IPS DF 6.9 (cell line): ENCODE data around the gene AGTRAP.

Experiments
- DNase-seq: peaks from one replicate; pipeline ENCODE4 v3.0.0-alpha.2; 2013; ENCODE audit warnings: low read depth, low spot score
- H3K27ac ChIP-seq: one replicate; pipeline ENCODE4 v1.5.1; 2013; ENCODE audit warnings: low read length, control low read depth
- H3K27me3 ChIP-seq: 2 replicates; pipeline ENCODE4 v1.6.1; 2013; ENCODE audit warnings: mild to moderate bottlenecking, low read length; ENCODE audit not compliant: control insufficient read depth, insufficient read depth
- H3K36me3 ChIP-seq: 2 replicates; pipeline ENCODE4 v1.6.1; 2013; ENCODE audit warnings: low read length; ENCODE audit not compliant: control insufficient read depth, insufficient read depth
- H3K4me1 ChIP-seq: 2 replicates; pipeline ENCODE4 v1.6.1; 2013; ENCODE audit warnings: low read length; ENCODE audit not compliant: control insufficient read depth, insufficient read depth
- H3K4me3 ChIP-seq: 2 replicates; pipeline ENCODE4 v1.5.1; 2013; ENCODE audit warnings: mild to moderate bottlenecking, low read length
- H3K9me3 ChIP-seq: 2 replicates; pipeline ENCODE4 v1.6.1; 2013; ENCODE audit warnings: low read length, inconsistent platforms; ENCODE audit not compliant: control insufficient read depth, insufficient read depth
- WGBS: extraction: QIAGEN DNeasy Blood & Tissue Kit; methylation state at CpG from one replicate; pipeline ENCODE4 v1.1.7; 2013; ENCODE audit warnings: mixed read lengths, missing lambda C conversion rate; ENCODE audit not compliant: insufficient read length, insufficient coverage; 5-methylcytosine and 5-hydroxymethylcytosine counted together

AGTRAP gene

GRCh38 chr1:11748294-11749202 lies 12.6 kb downstream of the AGTRAP start:
- no CpG with 5 or more reads among the region's 27 CpGs for WGBS
- Histone ChIP-seq H3K36me3 (peaks cover 23% of the 10 kb centered on the region), H3K4me1 (0 out of 2 replicates have a peak, but pooled peaks cover 1% of the 10 kb centered on the region), H3K9me3 (no peaks in the 10 kb centered on the region), H3K27ac (no peak overlapping the region), H3K4me3 (no peak overlapping the region; the same call in 1 of the 2 replicates), H3K27me3 (no peaks in the 10 kb centered on the region)
- DNase-seq, result no peak

- Histone ChIP-seq H3K36me3 (peaks cover 23% of the 10 kb centered on the region), H3K4me1 (0 out of 2 replicates have a peak, but pooled peaks cover 1% of the 10 kb centered on the region), H3K27me3 (no peaks in the 10 kb centered on the region), H3K27ac (no peak overlapping the region), H3K9me3 (no peaks in the 10 kb centered on the region), H3K4me3 (no peak overlapping the region)
- no peak for DNase-seq
- WGBS, result no CpG with 5 or more reads among the region's 9 CpGs
Measured at GRCh38 chr1:11749203-11749689, 13.3 kb downstream of the AGTRAP start.

GRCh38 chr1:11749996-11750395 lies 14.1 kb downstream of the AGTRAP start:
- H3K36me3 ChIP-seq, result peaks cover 23% of the 10 kb centered on the region
- no peak overlapping the region for H3K27ac ChIP-seq
- no peaks in the 10 kb centered on the region for H3K9me3 ChIP-seq
- H3K4me1 ChIP-seq, result 0 out of 2 replicates have a peak, but pooled peaks cover 1% of the 10 kb centered on the region
- no peaks in the 10 kb centered on the region for H3K27me3 ChIP-seq
- no peak overlapping the region for H3K4me3 ChIP-seq
- no CpG with 5 or more reads among the region's 15 CpGs for WGBS
- no peak for DNase-seq

- no peak for DNase-seq
- WGBS, result no CpG with 5 or more reads among the region's 9 CpGs
Measured at GRCh38 chr1:11751087-11751486, 15.2 kb downstream of the AGTRAP start.

GRCh38 chr1:11752359-11753088 lies 16.6 kb downstream of the AGTRAP start:
- no CpG with 5 or more reads among the region's 17 CpGs for WGBS
- Histone ChIP-seq H3K9me3 (no peaks in the 10 kb centered on the region), H3K27ac (no peak overlapping the region), H3K4me1 (0 out of 2 replicates have a peak, but pooled peaks cover 1% of the 10 kb centered on the region), H3K36me3 (peaks cover 16% of the 10 kb centered on the region), H3K27me3 (no peaks in the 10 kb centered on the region), H3K4me3 (no peak overlapping the region)
- no peak for DNase-seq

More at GRCh38 chr1:11751087-11751486, 15.2 kb downstream of the AGTRAP start:
- Histone ChIP-seq H3K9me3 (no peaks in the 10 kb centered on the region), H3K4me1 (0 out of 2 replicates have a peak, but pooled peaks cover 1% of the 10 kb centered on the region), H3K27me3 (no peaks in the 10 kb centered on the region), H3K27ac (no peak overlapping the region), H3K36me3 (peaks cover 23% of the 10 kb centered on the region), H3K4me3 (no peak overlapping the region)

GRCh38 chr1:11753555-11754208 lies 17.7 kb downstream of the AGTRAP start:
- Histone ChIP-seq H3K9me3 (no peaks in the 10 kb centered on the region), H3K27me3 (no peaks in the 10 kb centered on the region), H3K36me3 (peaks cover 10% of the 10 kb centered on the region; the same call in 1 of the 2 replicates), H3K4me3 (no peak overlapping the region), H3K27ac (no peak overlapping the region), H3K4me1 (0 out of 2 replicates have a peak, but pooled peaks cover 1% of the 10 kb centered on the region)
- no peak for DNase-seq
- WGBS, result no CpG with 5 or more reads among the region's 7 CpGs

GRCh38 chr1:11757047-11757446 lies 21.1 kb downstream of the AGTRAP start:
- no peak overlapping the region for H3K4me3 ChIP-seq
- H3K27me3 ChIP-seq, result peaks cover 8% of the 10 kb centered on the region
- H3K4me1 ChIP-seq, result 0 out of 2 replicates have a peak, but pooled peaks cover 1% of the 10 kb centered on the region
- no CpG with 5 or more reads among the region's 1 CpG for WGBS
- no peaks in the 10 kb centered on the region for H3K36me3 ChIP-seq
- no peak for DNase-seq
- H3K9me3 ChIP-seq, result no peaks in the 10 kb centered on the region
- H3K27ac ChIP-seq, result no peak overlapping the region

- no peaks in the 10 kb centered on the region for H3K4me1 ChIP-seq
- H3K27ac ChIP-seq, result no peak overlapping the region
- no CpG with 5 or more reads among the region's 4 CpGs for WGBS
- no peaks in the 10 kb centered on the region for H3K36me3 ChIP-seq
- H3K4me3 ChIP-seq, result no peak overlapping the region
- H3K9me3 ChIP-seq, result no peaks in the 10 kb centered on the region
- peaks cover 8% of the 10 kb centered on the region for H3K27me3 ChIP-seq
- DNase-seq, result no peak
Measured at GRCh38 chr1:11759791-11760190, 23.9 kb downstream of the AGTRAP start.

GRCh38 chr1:11761285-11761684 lies 25.3 kb downstream of the AGTRAP start:
- no peak overlapping the region for H3K27ac ChIP-seq
- H3K4me1 ChIP-seq, result no peaks in the 10 kb centered on the region
- no peaks in the 10 kb centered on the region for H3K9me3 ChIP-seq
- no CpG with 5 or more reads among the region's 6 CpGs for WGBS
- DNase-seq, result no peak
- H3K27me3 ChIP-seq, result peaks cover 8% of the 10 kb centered on the region
- no peaks in the 10 kb centered on the region for H3K36me3 ChIP-seq
- no peak overlapping the region for H3K4me3 ChIP-seq

- no peaks in the 10 kb centered on the region for H3K36me3 ChIP-seq
- no peak for DNase-seq
- H3K27ac ChIP-seq, result no peak within 1 kb of the TSS
- peaks cover 8% of the 10 kb centered on the region for H3K27me3 ChIP-seq
- WGBS, result no CpG with 5 or more reads among the region's 29 CpGs
- H3K4me1 ChIP-seq, result no peaks in the 10 kb centered on the region
- no peaks in the 10 kb centered on the region for H3K9me3 ChIP-seq
- no peak within 1 kb of the TSS for H3K4me3 ChIP-seq
Measured at GRCh38 chr1:11761988-11762406, 26.1 kb downstream of the AGTRAP start, which contains the start of gene C1orf167. C1orf167 (plus strand) TSS chr1:11762193; CDS start chr1:11764401, 2,208 bp downstream.
